HCT116 (cell line): ENCODE data around the gene TTC23.

ENCODE experiments used
- ATF3 ChIP-seq: IDR thresholded peaks from 2 replicates; pipeline ENCODE4 v1.6.1; 2012
- CTCF ChIP-seq, 3 experiments: fragments of 200-600 bp in 1 of 3; sonication (generic) in 1 of 3; IDR thresholded peaks in 2 of 3; conservative IDR thresholded peaks in 1 of 3; 2 replicates each; pipeline ENCODE4 v1.5.1; 2012 to 2017; ENCODE audit warnings: low read depth in 2 of 3, low read length in 2 of 3, antibody characterized with exemption in 1 of 3, borderline replicate concordance in 1 of 3, control low read depth in 1 of 3, mild to moderate bottlenecking in 1 of 3, mixed read lengths in 1 of 3, mixed run types in 1 of 3, moderate library complexity in 1 of 3; ENCODE audit not compliant: insufficient read depth in 1 of 3
- EGR1 ChIP-seq: IDR thresholded peaks from 2 replicates; pipeline ENCODE4 v1.6.1; 2012; ENCODE audit warnings: low read depth
- ELF1 ChIP-seq: IDR thresholded peaks from 2 replicates; pipeline ENCODE4 v1.6.1; 2012; ENCODE audit warnings: low read depth, borderline replicate concordance
- EZH2 ChIP-seq: fragments of 200-600 bp; sonication (generic); IDR thresholded peaks from 2 replicates; pipeline ENCODE4 v1.6.1; 2017; ENCODE audit warnings: antibody characterized with exemption, mixed run types
- EZH2phosphoT487 ChIP-seq: fragments of 200-600 bp; IDR thresholded peaks from 2 replicates; pipeline ENCODE4 v1.6.1; 2018; ENCODE audit warnings: antibody characterized with exemption, borderline replicate concordance
- MAX ChIP-seq: IDR thresholded peaks from 2 replicates; pipeline ENCODE4 v1.6.1; 2012
- POLR2A ChIP-seq: IDR thresholded peaks from 2 replicates; pipeline ENCODE4 v1.7.0; 2011; ENCODE audit warnings: borderline replicate concordance; ENCODE audit not compliant: insufficient read depth, insufficient read length; ENCODE audit errors: extremely low read depth
- POLR2AphosphoS5 ChIP-seq: IDR thresholded peaks from 2 replicates; pipeline ENCODE4 v1.6.1; 2011; ENCODE audit warnings: mild to moderate bottlenecking, low read depth, low read length, moderate library complexity
- REST ChIP-seq: IDR thresholded peaks from 2 replicates; pipeline ENCODE4 v1.6.1; 2012; ENCODE audit warnings: low read depth
- SP1 ChIP-seq: IDR thresholded peaks from 2 replicates; pipeline ENCODE4 v1.6.1; 2012; ENCODE audit warnings: low read depth
- YY1 ChIP-seq: IDR thresholded peaks from 2 replicates; pipeline ENCODE4 v1.6.1; 2011; ENCODE audit warnings: low read length, low read depth, moderate library complexity, mild to moderate bottlenecking; ENCODE audit not compliant: insufficient replicate concordance; ENCODE audit errors: extremely low read depth
- ZBTB33 ChIP-seq: IDR thresholded peaks from 2 replicates; pipeline ENCODE4 v1.6.1; 2011; ENCODE audit warnings: mild to moderate bottlenecking, low read length, moderate library complexity; ENCODE audit not compliant: insufficient replicate concordance; ENCODE audit errors: extremely low read depth
- ZNF274 ChIP-seq: fragments of 200-500 bp; sonication (Bioruptor generic); IDR thresholded peaks from 2 replicates; pipeline ENCODE4 v1.6.1; 2014; ENCODE audit warnings: mild to moderate bottlenecking, low read depth, low read length, inconsistent platforms

- TF ChIP-seq CTCF (IDR thresholded peaks at IDR 0.05 in 2 of 3, conservative IDR thresholded peaks at IDR 0.05 in 1 of 3; ENCODE audit: borderline replicate concordance in 1 of 3, insufficient read depth in 1 of 3, low read depth in 2 of 3, low read length in 2 of 3) (no peak), ELF1 (no peak), POLR2A (no peak), ZBTB33 (no peak), SP1 (no peak), POLR2AphosphoS5 (no peak), EZH2phosphoT487 (no peak), MAX (no peak), EGR1 (no peak), YY1 (no peak), ATF3 (no peak), EZH2 (no peak), REST (no peak), ZNF274 (no peak)
Observed at GRCh38 chr15:99158626-99159412, 90.6 kb downstream of the TTC23 start.
